GM12878 (cell line): ENCODE measurements around the gene C3. TPM values are rescaled to one million over a fixed set of nuclear protein-coding genes. Genes with fewer than 3 reads are reported as not detected.
A peak's percentile ranks its signal among the peaks of the same experiment; 100 is the strongest.
"Not testable (repeated sequence)": the region's sequence is repeated elsewhere in the genome, so short reads cannot be mapped to it uniquely, and the experiment has no call there.

Experiments used
- ATAC-seq: fragments of 200-7000 bp; cut with Tn5 transposase; 3 replicates; pipeline ENCODE4 v1.9.1; 2020; ENCODE audit warnings: mild to moderate bottlenecking, moderate library complexity
- BruUV-seq: library from RNA; stranded (reverse); fragments of 400-500 nt; replicated peaks from 2 replicates; lab custom pipeline; 2021; lab: Mats Ljungman, UMichigan
- CTCF ChIA-PET: fragments of 300-600 bp; sonication (Branson Sonifier 250); formaldehyde crosslinking; extraction: SDS; loops from one replicate; lab custom pipeline; 2021; ENCODE audit warnings: inconsistent platforms; lab: Yijun Ruan, JAX
- POLR2A ChIA-PET: fragments of 350-600 bp; formaldehyde crosslinking; extraction: SDS; loops from one replicate; lab custom pipeline; 2021; ENCODE audit warnings: inconsistent platforms; lab: Charles Lee
- RAD21 ChIA-PET: fragments of 300-600 bp; sonication (Branson Sonifier 250); formaldehyde crosslinking; loops from one replicate; lab custom pipeline; 2023; ENCODE audit warnings: antibody characterized with exemption; ENCODE audit not compliant: unreplicated experiment; lab: Charles Lee
- SMC1A ChIA-PET: fragments of 300-600 bp; sonication (Branson Sonifier 250); formaldehyde crosslinking; loops from one replicate; lab custom pipeline; 2023; ENCODE audit not compliant: unreplicated experiment, uncharacterized antibody; lab: Charles Lee
- DNase-seq: peaks from one replicate; pipeline ENCODE4 v3.0.0-alpha.2; 2011; ENCODE audit warnings: low read depth, low spot score
- FAIRE-seq: peaks from 3 replicates; lab custom pipeline; 2011; peaks lifted over from hg19 to GRCh38; lab: Jason Lieb, UNC
- H2AFZ ChIP-seq: 2 replicates; pipeline ENCODE4 v1.6.0; 2011; ENCODE audit warnings: low read depth, low read length, control low read depth; ENCODE audit not compliant: control insufficient read depth
- H3K27ac ChIP-seq: 2 replicates; pipeline ENCODE4 v1.5.1; 2011; ENCODE audit warnings: control low read depth; ENCODE audit not compliant: control insufficient read depth, insufficient read depth
- H3K27me3 ChIP-seq, 2 experiments: replicated peaks in 1 of 2; 2 replicates each; pipeline versions ENCODE4 v1.6.0 to v1.6.1; 2011; ENCODE audit warnings: low read length in 1 of 2; ENCODE audit not compliant: control insufficient read depth in 2 of 2, insufficient read depth in 2 of 2
- H3K36me3 ChIP-seq, 2 experiments: 2 replicates each; pipeline ENCODE4 v1.5.1; 2011; ENCODE audit warnings: low read length in 1 of 2; ENCODE audit not compliant: control insufficient read depth in 2 of 2, insufficient read depth in 2 of 2
- H3K4me1 ChIP-seq: 2 replicates; pipeline ENCODE4 v1.6.1; 2011; ENCODE audit warnings: mild to moderate bottlenecking, low read length, moderate library complexity, mixed read lengths; ENCODE audit not compliant: control insufficient read depth, insufficient read depth
- H3K4me2 ChIP-seq: 2 replicates; pipeline ENCODE4 v1.6.0; 2011; ENCODE audit warnings: control low read depth; ENCODE audit not compliant: control insufficient read depth, insufficient read depth
- H3K4me3 ChIP-seq: fragments of 200-600 bp; sonication (generic); 2 replicates; pipeline ENCODE4 v1.5.1; 2016
- H3K79me2 ChIP-seq: 2 replicates; pipeline ENCODE4 v1.6.0; 2011; ENCODE audit warnings: low read length; ENCODE audit not compliant: control insufficient read depth, insufficient read depth
- H3K9ac ChIP-seq: 2 replicates; pipeline ENCODE4 v1.8.0; 2011; ENCODE audit warnings: low read length, control low read depth, mixed read lengths; ENCODE audit not compliant: control insufficient read depth, insufficient read depth
- H3K9me3 ChIP-seq: replicated peaks from 3 replicates; pipeline ENCODE4 v1.5.1; 2011; ENCODE audit warnings: mild to moderate bottlenecking, low read length; ENCODE audit not compliant: control insufficient read depth, insufficient read depth
- H4K20me1 ChIP-seq: 2 replicates; pipeline ENCODE4 v1.6.0; 2011; ENCODE audit not compliant: control insufficient read depth, insufficient read depth
- BCL11A ChIP-seq: IDR thresholded peaks from 2 replicates; pipeline ENCODE4 v1.6.1; 2011; ENCODE audit warnings: low read depth, low read length
- BMI1 ChIP-seq: fragments of 450-650 bp; IDR thresholded peaks from 2 replicates; pipeline ENCODE4 v1.6.1; 2016; ENCODE audit warnings: mild to moderate bottlenecking, moderate library complexity, borderline replicate concordance
- CBFB ChIP-seq: IDR thresholded peaks from 2 replicates; pipeline ENCODE4 v1.6.1; 2016; ENCODE audit warnings: antibody characterized with exemption, low read depth
- CREB1 ChIP-seq: IDR thresholded peaks from 2 replicates; pipeline ENCODE4 v1.6.1; 2012; ENCODE audit warnings: low read depth, mild to moderate bottlenecking, inconsistent platforms
- CREM ChIP-seq: IDR thresholded peaks from 2 replicates; pipeline ENCODE4 v1.6.1; 2014; ENCODE audit warnings: antibody characterized with exemption, low read depth
- DPF2 ChIP-seq: fragments of 450-650 bp; IDR thresholded peaks from 2 replicates; pipeline ENCODE4 v1.6.1; 2017; ENCODE audit warnings: mild to moderate bottlenecking
- EED ChIP-seq: sonication (generic); IDR thresholded peaks from 2 replicates; pipeline ENCODE4 v1.6.1; 2016; ENCODE audit warnings: antibody characterized with exemption, low read depth
- HDGF ChIP-seq: fragments of 450-650 bp; IDR thresholded peaks from 2 replicates; pipeline ENCODE4 v1.6.1; 2016; ENCODE audit warnings: antibody characterized with exemption
- IKZF2 ChIP-seq, 2 experiments: fragments of 450-650 bp; IDR thresholded peaks; 2 replicates each; pipeline ENCODE4 v1.6.1; 2017; ENCODE audit warnings: mild to moderate bottlenecking in 2 of 2, moderate library complexity in 2 of 2
- JUNB ChIP-seq: IDR thresholded peaks from 2 replicates; pipeline ENCODE4 v1.6.1; 2016; ENCODE audit warnings: antibody characterized with exemption, mild to moderate bottlenecking
- MEF2B ChIP-seq: fragments of 450-650 bp; IDR thresholded peaks from 2 replicates; pipeline ENCODE4 v1.6.1; 2018; ENCODE audit warnings: mild to moderate bottlenecking, moderate library complexity; ENCODE audit not compliant: partially characterized antibody, poor library complexity, severe bottlenecking
- MTA2 ChIP-seq: fragments of 450-650 bp; IDR thresholded peaks from 2 replicates; pipeline ENCODE4 v1.6.1; 2016; ENCODE audit warnings: low read depth, mild to moderate bottlenecking, moderate library complexity
- PBX3 ChIP-seq: IDR thresholded peaks from 2 replicates; pipeline ENCODE4 v1.6.1; 2011; ENCODE audit warnings: mild to moderate bottlenecking, low read depth, low read length, moderate library complexity; ENCODE audit not compliant: insufficient replicate concordance
- RAD51 ChIP-seq: fragments of 450-650 bp; IDR thresholded peaks from 2 replicates; pipeline ENCODE4 v1.6.1; 2016; ENCODE audit warnings: moderate library complexity, mild to moderate bottlenecking, inconsistent platforms
- RELA ChIP-seq: fragments of 450-650 bp; IDR thresholded peaks from 2 replicates; pipeline ENCODE4 v1.8.0; 2014; ENCODE audit warnings: borderline replicate concordance; ENCODE audit not compliant: partially characterized antibody
- RELB ChIP-seq: fragments of 450-650 bp; IDR thresholded peaks from 2 replicates; pipeline ENCODE4 v1.6.1; 2017; ENCODE audit warnings: low read depth, mild to moderate bottlenecking, moderate library complexity
- RUNX3 ChIP-seq: IDR thresholded peaks from 2 replicates; pipeline ENCODE4 v1.6.1; 2012; ENCODE audit warnings: low read length, inconsistent platforms
- SKIL ChIP-seq: fragments of 450-650 bp; IDR thresholded peaks from 2 replicates; pipeline ENCODE4 v1.6.1; 2017; ENCODE audit warnings: mild to moderate bottlenecking, low read depth, inconsistent platforms; ENCODE audit not compliant: poor library complexity, severe bottlenecking
- TCF3 ChIP-seq: IDR thresholded peaks from 2 replicates; pipeline ENCODE4 v1.6.1; 2012; ENCODE audit warnings: low read depth, mild to moderate bottlenecking, low read length, borderline replicate concordance; ENCODE audit not compliant: insufficient read depth
- WGBS: methylation state at CpG from one replicate; pipeline ENCODE4 v1.1.6; 2016; ENCODE audit warnings: low lambda C conversion rate; ENCODE audit not compliant: insufficient replicate concordance, insufficient coverage; ENCODE audit errors: missing lambda C conversion rate; 5-methylcytosine and 5-hydroxymethylcytosine counted together
- in situ Hi-C: fragments of 300-500 bp; cut with MboI; formaldehyde crosslinking; loops from 9 replicates; pipeline ENCODE4 v1.14.3; 2018; ENCODE audit warnings: mixed read lengths
- intact Hi-C: fragments of 100-400 bp; cut with micrococcal nuclease; formaldehyde crosslinking; loops from one replicate; pipeline ENCODE4 v1.14.2; 2022; ENCODE audit not compliant: unreplicated experiment
- polyA plus RNA-seq, 11 experiments: library from polyadenylated mRNA; depleted of rRNA in 4 of 11; unstranded in 6 of 11; stranded (reverse) in 5 of 11; fragments of >200 nt; fragmentation: Nextera tagmentation in 4 of 11; fragmentation: Illumina TruSeq in 1 of 11; extraction: Ambion mirVana in 4 of 11; extraction: Trizol in 1 of 11; gene quantifications; 1 replicate in 1 of 11; 2 replicates in 10 of 11; pipeline versions ENCODE4 v1.2.1 to v1.2.3, GENCODE V29; 2011 to 2016; ENCODE audit warnings: inconsistent platforms in 2 of 11, missing spikeins in 2 of 11, low read depth in 1 of 11
- total RNA-seq, 4 experiments: library from RNA; depleted of rRNA in 3 of 4; stranded (reverse); fragments of >200 nt in 3 of 4; fragmentation: Illumina TruSeq in 1 of 4; extraction: Trizol in 1 of 4; gene quantifications; 2 replicates each; pipeline versions ENCODE4 v1.2.1 to v1.2.3, GENCODE V29; 2013 to 2021

The C3 gene
- total and polyA plus RNA-seq, 10 of the 15 experiments (the other 5 are each of a cell fraction or from before 2014, with no cell fraction given): 0.20 to 6.7 (median 0.72) TPM

GRCh38 chr19:6661509-6662244, 58.8 kb downstream of the C3 start:
- H3K27me3 ChIP-seq, H3K79me2 ChIP-seq, H4K20me1 ChIP-seq, intact Hi-C loops, H3K36me3 ChIP-seq, H3K4me3 ChIP-seq, H2AFZ ChIP-seq, H3K9me3 ChIP-seq, in situ Hi-C loops: not testable (repeated sequence)
- ChIA-PET SMC1A (interaction anchor here (0.8 to 2.3 kb wide), 16 partner anchors 8 to 663 kb away, joined by 3 to 14 read pairs (median 5); partner anchors contain the start of genes TNFSF14 and VAV1), CTCF (interaction anchor here (0.7 to 2.4 kb wide), 7 partner anchors 8 to 145 kb away, joined by 3 to 9 read pairs (median 3); partner anchors contain the start of genes GPR108 and TNFSF14), RAD21 (interaction anchor here (0.9 to 2.5 kb wide), 13 partner anchors 8 to 144 kb away, joined by 3 to 15 read pairs (median 4); partner anchors contain the start of genes GPR108 and TNFSF14), POLR2A (interaction anchor here (0.6 to 2.5 kb wide), 12 partner anchors 8 to 138 kb away, joined by 3 to 10 read pairs (median 6); partner anchors contain the start of gene TNFSF14)
- DNase-seq (peak; percentile 85), ATAC-seq (peak; percentile 84), FAIRE-seq (peak; percentile 72)
- H3K4me2 ChIP-seq: peak overlapping the region; percentile 75
- WGBS: 11% methylated on average over 10 of the region's 10 CpGs
- TSS peak; percentile 61 for BruUV-seq
- H3K4me1 ChIP-seq: peaks cover 26% of the 10 kb centered on the region
- H3K9ac ChIP-seq: peak overlapping the region; percentile 37
- H3K27ac ChIP-seq: peak overlapping the region; percentile 76
- TF ChIP-seq BCL11A (0 out of 2 replicates have a peak, but pooled peaks have one; percentile 22), DPF2 (0 out of 2 replicates have a peak, but pooled peaks have one; percentile 52), SKIL (peak; percentile 54), TCF3 (0 out of 2 replicates have a peak, but pooled peaks have one; percentile 14), BMI1 (0 out of 2 replicates have a peak, but pooled peaks have one; percentile 22), IKZF2 (IDR thresholded peaks at IDR 0.05) (peak; percentile 84 to 87), CREM (peak; percentile 39; the same call in 1 of the 2 replicates), PBX3 (peak; percentile 57), CBFB (0 out of 2 replicates have a peak, but pooled peaks have one; percentile 43), MTA2 (peak; percentile 47; the same call in 1 of the 2 replicates), CREB1 (0 out of 2 replicates have a peak, but pooled peaks have one; percentile 31), HDGF (0 out of 2 replicates have a peak, but pooled peaks have one; percentile 59), RELA (peak; percentile 98), MEF2B (peak; percentile 13), RELB (peak; percentile 93), JUNB (peak; percentile 49; the same call in 1 of the 2 replicates), RAD51 (peak; percentile 72), EED (peak; percentile 58), RUNX3 (peak; percentile 84)
